ENCODE data around the gene CTSF. TPM values are rescaled to one million over a fixed set of nuclear protein-coding genes. Genes with fewer than 3 reads are reported as not detected.
"Not testable (repeated sequence)": the region's sequence is repeated elsewhere in the genome, so short reads cannot be mapped to it uniquely, and the experiment has no call there.

CTSF gene
- total RNA-seq = under 1 TPM; 0.70 to 0.90 TPM

DNA sequence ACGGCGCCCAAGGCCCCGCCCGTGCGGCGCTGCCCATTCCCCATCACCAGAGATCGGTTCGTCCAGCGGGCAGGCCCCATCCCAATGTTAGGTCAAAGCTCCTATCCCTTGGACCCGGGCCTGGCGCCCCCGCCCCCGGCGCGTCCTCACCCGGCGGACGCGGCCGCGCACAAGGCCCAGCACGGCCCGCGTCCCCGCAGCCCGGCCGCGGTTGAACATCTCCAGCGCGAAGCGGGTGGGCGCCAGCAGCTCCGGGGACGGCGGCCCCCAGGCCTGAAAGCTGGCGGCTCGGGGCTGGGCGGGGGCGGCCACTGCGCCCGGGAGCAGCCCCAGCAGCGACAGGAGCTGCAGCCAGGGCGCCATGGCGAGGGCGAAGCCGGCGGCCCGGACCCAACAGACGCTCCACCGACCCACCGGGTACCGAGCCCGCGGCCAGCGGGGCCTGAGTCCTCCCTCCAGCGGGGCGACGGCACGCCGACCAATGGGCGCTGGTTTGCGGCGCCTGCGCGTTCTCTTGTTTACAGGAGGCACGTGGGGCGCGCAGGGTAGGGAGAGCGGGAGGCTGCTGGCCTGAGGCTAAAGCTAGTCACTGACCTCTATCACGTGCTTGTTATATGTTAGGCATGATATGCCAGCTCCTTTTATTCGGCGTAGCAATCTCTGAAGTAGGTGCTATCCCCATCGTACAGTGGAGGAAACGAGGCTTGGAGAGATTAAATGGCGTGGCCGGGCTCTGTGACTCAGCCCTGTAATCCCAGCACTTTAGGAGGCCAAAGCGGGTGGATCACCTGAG, at the start of gene CTSF:
Gene CTSF (minus strand): TSS at position 483 of the 793 bp plus-strand sequence. CDS start 120 bp downstream, at position 363.
- ChIA-PET POLR2A (interaction anchor here (0.7 kb wide), 1 partner anchor 281 kb away, joined by 3 read pairs; no protein-coding TSS in a partner anchor), CTCF (interaction anchor here (1.0 to 3.0 kb wide), 5 partner anchors 10 to 110 kb away, joined by 5 to 18 read pairs (median 6); partner anchors contain the start of genes CCDC87, CCS, RBM4B and ZDHHC24)
- H3K9me3 Mint-ChIP-seq (ENCODE audit: insufficient read depth) = no peaks in the 10 kb centered on the region
- no peak within 1 kb of the TSS for H3K27ac Mint-ChIP-seq
- H3K27me3 Mint-ChIP-seq (ENCODE audit: low read depth) = peaks cover 28% of the 10 kb centered on the region
- H3K36me3 Mint-ChIP-seq (ENCODE audit: low read depth) = no peaks in the 10 kb centered on the region
- H3K4me3 Mint-ChIP-seq = peak within 1 kb of the TSS; percentile 62
- H3K4me1 Mint-ChIP-seq (ENCODE audit: low read depth) = peaks cover 3% of the 10 kb centered on the region
- ATAC-seq (peak; percentile 93), DNase-seq (peak; percentile 69)

DNA sequence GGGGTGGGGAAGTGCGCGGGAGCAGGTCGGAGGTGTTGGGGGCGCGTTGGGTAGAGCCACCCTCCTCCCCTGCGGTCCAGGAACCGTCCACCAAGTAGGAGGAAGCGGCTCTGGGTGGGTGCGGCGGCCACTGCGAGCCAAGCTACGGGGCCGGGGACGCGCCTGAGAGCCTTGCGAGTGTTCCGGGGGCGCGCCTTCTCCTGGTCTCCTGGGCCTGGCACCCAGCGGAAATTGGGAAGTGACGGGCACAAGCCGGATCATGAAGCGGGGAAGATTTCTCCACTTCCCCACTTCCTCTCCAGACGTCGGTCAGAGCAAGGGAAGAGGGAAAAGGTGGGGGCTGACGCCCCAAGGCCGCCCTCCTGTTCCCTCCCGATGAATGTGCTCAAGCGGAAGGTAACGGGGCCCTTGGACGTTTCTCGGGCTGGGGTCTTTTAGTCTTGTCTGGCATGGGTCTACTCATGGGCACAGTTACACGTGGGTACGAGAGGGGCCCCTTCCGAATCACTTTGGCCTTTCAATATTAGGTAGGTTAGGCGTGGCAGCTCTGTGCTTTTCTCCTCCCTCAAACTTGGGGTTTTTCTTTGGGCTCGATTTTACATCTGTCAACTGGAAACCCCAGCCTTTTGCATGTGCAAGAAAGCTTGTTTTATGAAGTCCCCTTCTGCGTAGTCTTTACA, 48.9 kb upstream of the CTSF start:
- no peak for DNase-seq
- ATAC-seq = peak; percentile 28
- POLR2A ChIA-PET = interaction anchor here (0.6 to 4.7 kb wide), 24 partner anchors 7 to 532 kb away, joined by 3 to 78 read pairs (median 3); partner anchors contain the start of genes CCDC87, CCS, MRPL11 and RBM4

DNA sequence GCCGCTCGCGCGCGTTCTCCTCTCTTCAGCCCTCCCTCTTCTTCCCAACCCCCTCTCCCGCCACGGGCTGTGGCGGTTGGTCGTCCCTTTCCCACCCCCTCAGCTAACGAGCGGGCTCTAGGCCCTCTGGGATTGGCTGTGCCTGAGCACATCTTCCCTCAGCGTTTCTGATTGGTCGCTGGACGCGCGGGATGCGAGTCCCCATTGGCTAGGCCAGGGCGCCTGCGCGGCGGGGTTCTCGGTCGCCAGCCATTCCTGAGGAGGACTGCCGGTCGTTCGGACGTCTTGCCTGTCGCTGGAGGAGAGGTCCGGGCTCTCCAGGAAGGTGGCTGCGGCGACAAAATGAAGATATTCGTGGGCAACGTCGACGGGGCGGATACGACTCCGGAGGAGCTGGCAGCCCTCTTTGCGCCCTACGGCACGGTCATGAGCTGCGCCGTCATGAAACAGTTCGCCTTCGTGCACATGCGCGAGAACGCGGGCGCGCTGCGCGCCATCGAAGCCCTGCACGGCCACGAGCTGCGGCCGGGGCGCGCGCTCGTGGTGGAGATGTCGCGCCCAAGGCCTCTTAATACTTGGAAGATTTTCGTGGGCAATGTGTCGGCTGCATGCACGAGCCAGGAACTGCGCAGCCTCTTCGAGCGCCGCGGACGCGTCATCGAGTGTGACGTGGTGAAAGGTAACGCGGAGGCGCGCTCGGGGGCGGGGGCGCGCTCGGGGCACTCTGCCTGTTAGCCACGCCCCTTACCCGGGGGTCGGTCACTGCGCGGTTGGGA, 48.2 kb upstream of the CTSF start, which contains the start of gene RBM14:
Gene RBM14 (plus strand): TSS at position 252 of the 776 bp plus-strand sequence. CDS start 91 bp downstream, at position 343.
- ATAC-seq (peak; percentile 92), DNase-seq (peak; percentile 99)
- POLR2A ChIA-PET = interaction anchor here (0.6 to 4.7 kb wide), 26 partner anchors 8 to 532 kb away, joined by 3 to 78 read pairs (median 3); partner anchors contain the start of genes CCDC87, CCS, MRPL11 and RBM4
- H3K4me3 Mint-ChIP-seq = peak within 1 kb of the TSS; percentile 98
- H3K27ac Mint-ChIP-seq = peak within 1 kb of the TSS; percentile 99
- H3K36me3 Mint-ChIP-seq (ENCODE audit: low read depth) = peaks cover 50% of the 10 kb centered on the region
- no peaks in the 10 kb centered on the region for H3K27me3 Mint-ChIP-seq (ENCODE audit: low read depth)
- H3K4me1 Mint-ChIP-seq (ENCODE audit: low read depth) = peaks cover 36% of the 10 kb centered on the region
- CTCF ChIA-PET = interaction anchor here (0.7 to 3.6 kb wide), 7 partner anchors 14 to 137 kb away, joined by 4 to 28 read pairs (median 13); partner anchors contain the start of genes CCDC87, CCS, DPP3 and RBM4
- no peaks in the 10 kb centered on the region for H3K9me3 Mint-ChIP-seq (ENCODE audit: insufficient read depth)

More for the DNA sequence above, 48.9 kb upstream of the CTSF start:
- H3K4me1 Mint-ChIP-seq (ENCODE audit: low read depth) = peaks cover 42% of the 10 kb centered on the region
- H3K27ac Mint-ChIP-seq = peak overlapping the region; percentile 99
- peak overlapping the region; percentile 98 for H3K4me3 Mint-ChIP-seq
- H3K36me3 Mint-ChIP-seq (ENCODE audit: low read depth) = peaks cover 56% of the 10 kb centered on the region
- CTCF ChIA-PET = interaction anchor here (0.7 to 3.6 kb wide), 9 partner anchors 13 to 231 kb away, joined by 4 to 28 read pairs (median 7); partner anchors contain the start of genes CCDC87, CCS, DPP3 and RBM4
- no peaks in the 10 kb centered on the region for H3K9me3 Mint-ChIP-seq (ENCODE audit: insufficient read depth)
- no peaks in the 10 kb centered on the region for H3K27me3 Mint-ChIP-seq (ENCODE audit: low read depth)

DNA sequence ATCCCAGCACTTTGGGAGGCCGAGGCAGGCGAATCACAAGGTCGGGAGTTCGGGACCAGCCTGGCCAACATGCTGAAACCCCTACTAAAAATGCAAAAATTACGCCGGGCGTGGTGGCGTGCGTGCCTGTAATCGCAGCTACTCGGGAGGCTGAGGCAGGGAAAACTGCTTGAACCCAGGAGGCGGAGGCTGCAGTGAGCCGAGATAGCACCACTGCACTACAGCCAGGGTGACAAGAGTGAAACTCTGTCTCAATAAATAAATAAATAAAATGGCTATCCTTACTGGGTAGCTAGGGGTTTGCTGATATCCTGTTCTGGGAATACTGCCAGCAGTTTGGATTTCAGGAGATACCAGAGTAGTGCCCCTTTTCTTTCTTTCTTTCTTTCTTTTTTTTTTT, 45.7 kb upstream of the CTSF start:
- Mint-ChIP-seq H3K4me3 (no peak overlapping the region), H3K27ac (no peak overlapping the region), H3K9me3 (ENCODE audit: insufficient read depth) (no peaks in the 10 kb centered on the region)

DNA sequence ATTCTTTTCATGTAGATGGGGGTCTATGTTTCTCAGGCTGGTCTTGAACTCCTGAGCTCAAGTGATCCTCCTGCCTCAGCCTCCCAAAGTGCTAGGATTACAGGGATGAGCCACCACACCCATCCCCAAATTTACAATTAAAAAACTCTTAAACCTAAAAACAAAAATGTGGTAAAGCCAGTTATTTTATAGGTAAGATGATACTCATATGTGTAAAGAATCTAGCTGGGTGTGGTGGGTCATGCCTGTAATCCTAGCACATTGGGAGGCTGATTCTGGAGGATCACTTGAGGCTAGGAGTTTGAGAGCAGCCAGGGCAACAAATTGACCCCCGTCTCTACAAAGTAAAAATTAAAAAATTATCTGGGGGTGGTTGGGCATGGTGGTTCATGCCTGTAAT, 44.1 kb upstream of the CTSF start:
- ChIA-PET CTCF (interaction anchor here (1.3 to 2.4 kb wide), 2 partner anchors 20 to 146 kb away, joined by 3 to 8 read pairs; partner anchors contain the start of genes CCDC87 and CCS), POLR2A (interaction anchor here (0.6 to 0.7 kb wide), 2 partner anchors 28 to 267 kb away, joined by 3 to 4 read pairs; no protein-coding TSS in a partner anchor)
- Mint-ChIP-seq H3K36me3 (ENCODE audit: low read depth) (peaks cover 21% of the 10 kb centered on the region), H3K4me3 (no peak overlapping the region), H3K27me3 (ENCODE audit: low read depth) (no peaks in the 10 kb centered on the region), H3K9me3 (ENCODE audit: insufficient read depth) (no peaks in the 10 kb centered on the region), H3K27ac (no peak overlapping the region), H3K4me1 (ENCODE audit: low read depth) (peaks cover 22% of the 10 kb centered on the region)
- ATAC-seq (no peak), DNase-seq (no peak)

More for the DNA sequence above, 45.7 kb upstream of the CTSF start:
- Mint-ChIP-seq H3K36me3 (ENCODE audit: low read depth) (peaks cover 33% of the 10 kb centered on the region), H3K4me1 (ENCODE audit: low read depth) (peaks cover 31% of the 10 kb centered on the region), H3K27me3 (ENCODE audit: low read depth) (no peaks in the 10 kb centered on the region)
- ATAC-seq (no peak), DNase-seq (no peak)
- POLR2A ChIA-PET = interaction anchor here (4.7 kb wide), 1 partner anchor 25 kb away, joined by 78 read pairs; the partner anchor contains the start of gene RBM4
- CTCF ChIA-PET = interaction anchor here (1.3 to 2.4 kb wide), 3 partner anchors 22 to 148 kb away, joined by 3 to 8 read pairs (median 3); partner anchors contain the start of genes CCDC87, CCS and RBM4

DNA sequence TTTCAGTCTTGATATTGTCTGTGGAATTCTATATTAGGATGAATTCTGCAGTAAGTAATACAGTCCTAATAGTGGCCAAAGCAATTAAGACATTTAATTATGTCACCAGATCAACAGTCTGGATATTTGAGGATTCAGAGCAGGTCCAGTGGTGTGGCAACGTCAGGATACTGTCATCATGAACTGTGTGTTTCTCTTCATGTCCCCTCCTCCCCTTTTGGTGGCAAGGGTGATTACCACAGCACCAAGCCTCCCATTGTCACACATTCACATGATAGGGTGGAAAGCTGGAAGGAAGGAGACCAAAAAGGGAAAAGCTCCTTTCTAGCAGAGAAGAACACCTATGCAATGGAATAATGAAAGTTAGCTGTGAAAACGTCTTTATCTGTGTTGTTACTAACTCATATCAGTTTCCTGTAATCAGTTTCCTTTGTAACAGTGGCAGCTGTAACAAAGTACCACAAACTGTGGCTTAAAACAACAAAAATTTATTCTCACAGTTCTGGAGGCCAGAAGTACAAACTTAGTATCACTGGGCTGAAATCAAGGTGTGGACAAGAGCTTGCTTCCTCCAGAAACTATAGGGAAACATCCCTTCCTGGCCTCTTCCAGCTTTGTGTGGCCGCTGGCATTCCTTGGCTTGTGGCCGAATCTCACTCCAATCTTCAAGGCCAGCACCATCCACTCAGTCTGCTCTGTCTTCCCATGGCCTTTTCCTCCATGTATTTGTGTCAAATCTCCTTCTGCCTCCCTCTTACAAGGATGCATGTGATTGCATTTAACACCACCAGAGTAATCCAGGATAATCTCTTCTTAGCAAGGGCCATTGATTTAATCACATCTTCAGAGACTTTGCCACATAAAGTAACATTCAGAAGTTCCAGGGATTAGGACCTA, 41.6 kb upstream of the CTSF start:
- H3K4me1 Mint-ChIP-seq (ENCODE audit: low read depth) = peaks cover 13% of the 10 kb centered on the region
- ChIA-PET CTCF (interaction anchor here (0.7 to 1.8 kb wide), 4 partner anchors 9 to 68 kb away, joined by 3 to 6 read pairs (median 4); partner anchors contain the start of gene RBM4B), POLR2A (interaction anchor here (0.6 to 1.2 kb wide), 6 partner anchors 9 to 68 kb away, joined by 3 to 6 read pairs (median 4); no protein-coding TSS in a partner anchor)
- H3K9me3 Mint-ChIP-seq (ENCODE audit: insufficient read depth) = no peaks in the 10 kb centered on the region
- peak overlapping the region; percentile 55 for H3K27ac Mint-ChIP-seq
- no peak overlapping the region for H3K4me3 Mint-ChIP-seq
- DNase-seq (no peak), ATAC-seq (peak; percentile 40)
- H3K27me3 Mint-ChIP-seq (ENCODE audit: low read depth) = no peaks in the 10 kb centered on the region
- H3K36me3 Mint-ChIP-seq (ENCODE audit: low read depth) = peaks cover 8% of the 10 kb centered on the region

DNA sequence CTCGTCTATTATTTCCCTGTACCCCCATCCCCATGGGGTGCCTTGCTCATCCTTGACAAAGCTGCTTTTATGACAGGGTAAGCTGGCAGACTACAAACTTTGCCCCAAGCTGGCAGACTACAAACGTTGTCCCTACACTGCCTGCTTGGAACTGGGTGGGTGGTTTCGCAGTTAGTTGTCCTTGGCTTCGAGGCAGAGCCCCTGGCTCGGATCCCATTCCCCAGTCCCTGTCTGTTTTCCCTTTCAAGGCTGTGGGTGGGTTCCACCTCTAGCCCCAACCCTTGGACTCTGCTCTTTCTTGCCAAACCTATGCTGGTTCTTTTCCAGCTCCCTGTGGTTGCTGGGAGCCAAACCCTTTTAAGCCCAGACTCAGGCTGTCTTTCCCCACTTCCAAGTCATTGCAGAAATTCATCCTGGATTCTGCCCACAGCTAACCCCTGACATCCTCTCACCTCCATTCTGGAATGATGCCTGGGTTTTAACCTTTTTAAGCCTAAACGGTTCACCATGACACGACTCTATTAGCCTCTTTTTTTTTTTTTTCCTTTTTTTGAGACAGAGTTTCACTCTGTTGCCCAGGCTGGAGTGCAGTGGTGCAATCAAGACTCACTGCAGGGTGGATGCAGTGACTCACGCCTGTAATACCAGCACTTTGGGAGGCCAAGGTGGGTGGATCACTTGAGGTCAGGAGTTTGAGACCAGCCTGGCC, 38.9 kb upstream of the CTSF start:
- H3K4me1 Mint-ChIP-seq (ENCODE audit: low read depth) = peaks cover 12% of the 10 kb centered on the region
- CTCF ChIA-PET = interaction anchor here (1.0 kb wide), 1 partner anchor 71 kb away, joined by 5 read pairs; the partner anchor contains the start of gene RBM4B
- no peak overlapping the region for H3K27ac Mint-ChIP-seq
- H3K27me3 Mint-ChIP-seq (ENCODE audit: low read depth) = no peaks in the 10 kb centered on the region
- peaks cover 8% of the 10 kb centered on the region for H3K36me3 Mint-ChIP-seq (ENCODE audit: low read depth)
- H3K9me3 Mint-ChIP-seq (ENCODE audit: insufficient read depth) = no peaks in the 10 kb centered on the region
- H3K4me3 Mint-ChIP-seq = no peak overlapping the region
- ATAC-seq (no peak), DNase-seq (no peak)
- POLR2A ChIA-PET = interaction anchor here (3.5 kb wide), 1 partner anchor 10 kb away, joined by 27 read pairs; the partner anchor contains the start of gene RBM14

DNA sequence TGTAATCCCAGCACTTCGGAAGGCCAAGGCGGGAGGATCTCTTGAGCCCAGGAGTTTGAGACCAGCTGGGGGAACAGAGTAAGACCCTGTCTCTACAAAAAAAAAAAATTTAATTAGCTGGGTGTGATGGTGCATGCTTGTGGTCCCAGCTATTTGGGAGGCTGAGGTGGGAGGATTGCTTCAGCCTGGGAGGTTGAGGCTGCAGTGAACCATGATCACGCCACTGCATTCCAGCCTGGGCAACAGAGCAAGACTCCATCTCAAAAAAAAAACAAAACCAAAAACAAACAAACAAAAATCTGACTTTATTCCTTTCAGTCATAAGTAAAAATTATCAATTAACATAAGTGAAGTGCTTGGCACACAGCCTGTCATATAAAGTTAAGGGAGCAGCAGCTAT, 38.2 kb upstream of the CTSF start:
- ChIA-PET CTCF (interaction anchor here (1.0 kb wide), 1 partner anchor 71 kb away, joined by 5 read pairs; the partner anchor contains the start of gene RBM4B), POLR2A (interaction anchor here (0.8 to 3.5 kb wide), 2 partner anchors 10 to 19 kb away, joined by 3 to 27 read pairs; partner anchors contain the start of gene RBM14)
- not testable (repeated sequence) for ATAC-seq; H3K27ac Mint-ChIP-seq; H3K4me3 Mint-ChIP-seq; H3K9me3 Mint-ChIP-seq (ENCODE audit: insufficient read depth); H3K27me3 Mint-ChIP-seq (ENCODE audit: low read depth); DNase-seq
- Mint-ChIP-seq H3K36me3 (ENCODE audit: low read depth) (peaks cover 10% of the 10 kb centered on the region), H3K4me1 (ENCODE audit: low read depth) (peaks cover 12% of the 10 kb centered on the region)

DNA sequence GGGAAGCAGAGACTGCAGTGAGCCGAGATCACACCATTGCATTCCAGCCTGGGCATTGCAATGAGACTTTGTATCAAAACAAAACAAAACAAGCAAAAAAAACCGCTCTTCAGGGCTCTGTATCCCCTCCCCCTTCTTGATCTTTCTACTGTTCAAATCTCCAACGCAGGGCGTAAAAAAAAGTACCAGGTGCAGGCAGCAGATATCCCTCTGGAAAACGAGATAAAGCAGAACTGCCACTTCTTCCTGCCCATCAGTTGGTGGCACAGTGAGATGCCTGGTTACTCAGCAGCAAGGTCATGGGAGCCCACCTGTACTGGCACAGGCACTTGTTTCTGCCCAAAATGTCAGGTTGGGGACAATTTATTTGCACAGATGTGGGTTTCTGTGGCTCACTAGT, 35.7 kb upstream of the CTSF start:
- DNase-seq (no peak), ATAC-seq (no peak)
- no peaks in the 10 kb centered on the region for H3K9me3 Mint-ChIP-seq (ENCODE audit: insufficient read depth)
- H3K36me3 Mint-ChIP-seq (ENCODE audit: low read depth) = peaks cover 13% of the 10 kb centered on the region
- no peaks in the 10 kb centered on the region for H3K27me3 Mint-ChIP-seq (ENCODE audit: low read depth)
- H3K4me3 Mint-ChIP-seq = no peak overlapping the region
- H3K4me1 Mint-ChIP-seq (ENCODE audit: low read depth) = no peaks in the 10 kb centered on the region
- POLR2A ChIA-PET = interaction anchor here (3.5 kb wide), 1 partner anchor 13 kb away, joined by 27 read pairs; the partner anchor contains the start of gene RBM14
- H3K27ac Mint-ChIP-seq = no peak overlapping the region
- CTCF ChIA-PET = no interaction called here
